Measurements from ENCODE around the gene NDUFA11.
"Not testable (repeated sequence)": the region's sequence is repeated elsewhere in the genome, so short reads cannot be mapped to it uniquely, and the experiment has no call there.

The NDUFA11 gene

GRCh38 chr19:5884065-5884811 is 19.4 kb downstream of the NDUFA11 start:
- DNase-seq: not testable (repeated sequence)

- DNase-seq: not testable (repeated sequence)
These were observed 20.3 kb downstream of the NDUFA11 start for GRCh38 chr19:5883157-5883873.

- DNase-seq: no peak
These were observed 21.1 kb downstream of the NDUFA11 start for GRCh38 chr19:5882421-5882968.

DNA sequence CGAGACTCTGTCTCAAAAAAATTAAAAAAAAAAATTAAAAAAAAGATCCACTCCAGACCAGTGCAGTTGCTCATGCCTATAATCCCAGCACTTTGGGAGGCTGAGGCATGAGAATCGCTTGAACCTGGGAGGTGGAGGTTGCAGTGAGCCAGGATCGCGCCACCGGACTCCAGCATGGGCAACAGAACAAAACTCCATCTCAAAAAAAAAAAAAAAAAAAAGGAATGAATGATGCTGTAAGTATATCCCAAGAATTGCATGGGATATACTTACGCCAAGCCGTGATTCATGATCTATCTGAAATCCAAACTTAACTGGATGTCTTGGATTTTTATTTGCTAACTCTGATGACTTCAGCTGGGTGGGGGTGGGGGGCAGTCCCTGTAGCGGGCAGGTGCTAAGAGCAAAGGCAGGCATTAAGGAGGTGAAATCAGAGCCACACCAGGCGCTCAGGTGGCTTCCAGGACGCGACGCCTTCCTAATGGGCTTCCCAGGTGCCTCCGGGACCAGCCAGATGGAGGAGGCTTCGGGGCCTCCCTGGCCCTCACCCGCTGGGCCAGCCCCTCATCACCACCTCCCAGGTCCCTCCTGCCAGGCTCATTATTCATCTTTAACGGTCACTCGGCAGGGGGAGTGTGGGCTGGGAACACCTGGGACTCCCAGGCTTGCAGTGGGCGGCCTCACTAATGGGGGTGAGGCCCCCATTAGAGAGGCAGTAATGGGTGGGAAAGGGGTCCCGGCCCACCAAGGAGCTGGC is 21.9 kb downstream of the NDUFA11 start:
- no peak for DNase-seq

- no peak for DNase-seq
These were observed 22.9 kb downstream of the NDUFA11 start for GRCh38 chr19:5880604-5881078.

- DNase-seq: no peak
These were observed 23.4 kb downstream of the NDUFA11 start for GRCh38 chr19:5880196-5880595.

DNA sequence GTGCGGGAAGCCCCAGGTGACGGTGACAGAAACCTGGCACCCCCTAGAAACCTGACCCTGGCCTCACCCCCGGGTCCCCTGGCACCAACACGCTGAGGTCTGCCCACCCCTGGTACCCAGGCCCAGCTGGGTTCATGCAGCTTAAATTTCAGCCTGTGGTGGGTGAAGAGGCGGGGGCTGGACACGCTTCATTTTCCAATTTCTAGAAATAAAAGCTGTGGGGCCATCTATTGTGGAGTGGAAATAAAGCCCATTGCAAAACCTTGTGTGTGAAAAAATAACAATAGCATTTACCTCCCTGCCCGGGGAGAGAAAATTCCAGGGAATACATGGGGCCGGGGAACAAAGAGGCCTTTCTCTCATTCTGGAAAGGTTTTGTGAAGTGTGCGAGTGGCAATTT is 25.7 kb downstream of the NDUFA11 start:
- DNase-seq: no peak

GRCh38 chr19:5877427-5877826 is 26.2 kb downstream of the NDUFA11 start:
- DNase-seq: no peak

DNA sequence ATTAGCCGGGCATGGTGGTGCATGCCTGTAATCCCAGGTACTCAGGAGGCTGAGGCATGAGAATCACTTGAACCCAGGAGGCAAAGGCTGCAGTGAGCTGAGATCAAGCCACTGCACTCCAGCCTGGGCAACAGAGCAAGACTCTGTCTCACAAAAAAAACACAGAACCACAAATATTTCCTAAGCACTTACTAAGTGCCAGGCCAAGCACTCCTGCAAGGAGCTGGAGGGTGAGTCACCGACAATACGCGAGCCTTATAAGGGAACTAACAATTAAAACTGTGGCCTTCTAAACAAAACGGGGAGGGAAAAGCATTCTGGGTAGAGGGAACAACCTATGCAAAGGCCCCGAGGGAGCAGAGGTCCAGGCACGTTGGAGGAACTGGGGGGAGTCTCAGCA is 29.1 kb downstream of the NDUFA11 start:
- not testable (repeated sequence) for DNase-seq

- DNase-seq: no peak
These were observed 29.9 kb downstream of the NDUFA11 start for GRCh38 chr19:5873617-5874199.

DNA sequence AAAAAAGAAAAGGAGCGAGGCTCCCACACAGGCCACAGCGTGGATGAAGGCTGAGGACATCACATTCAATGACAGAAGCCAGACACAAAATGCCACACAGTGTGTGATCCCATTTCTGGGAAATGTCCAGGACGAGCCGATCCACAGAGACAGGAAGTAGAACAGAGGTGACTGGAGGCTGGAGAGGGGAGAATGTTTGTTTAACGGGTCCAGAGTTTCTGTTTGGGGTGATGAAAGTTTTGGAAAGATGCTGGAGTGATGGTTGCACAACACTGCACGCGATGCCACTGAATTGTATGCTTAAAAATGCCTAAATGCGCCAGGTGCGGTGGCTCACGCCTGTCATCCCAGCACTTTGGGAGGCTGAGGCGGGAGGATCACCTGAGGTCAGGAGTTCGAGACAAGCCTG is 32.6 kb downstream of the NDUFA11 start:
- no peak for DNase-seq

- no peak for DNase-seq
These were observed 36.1 kb downstream of the NDUFA11 start for GRCh38 chr19:5867201-5868136.

GRCh38 chr19:5865772-5866171 is 37.8 kb downstream of the NDUFA11 start:
- DNase-seq: no peak

- no peak for DNase-seq
These were observed 38.7 kb downstream of the NDUFA11 start for GRCh38 chr19:5864725-5865486.

GRCh38 chr19:5864013-5864720 is 39.4 kb downstream of the NDUFA11 start:
- DNase-seq: no peak

DNA sequence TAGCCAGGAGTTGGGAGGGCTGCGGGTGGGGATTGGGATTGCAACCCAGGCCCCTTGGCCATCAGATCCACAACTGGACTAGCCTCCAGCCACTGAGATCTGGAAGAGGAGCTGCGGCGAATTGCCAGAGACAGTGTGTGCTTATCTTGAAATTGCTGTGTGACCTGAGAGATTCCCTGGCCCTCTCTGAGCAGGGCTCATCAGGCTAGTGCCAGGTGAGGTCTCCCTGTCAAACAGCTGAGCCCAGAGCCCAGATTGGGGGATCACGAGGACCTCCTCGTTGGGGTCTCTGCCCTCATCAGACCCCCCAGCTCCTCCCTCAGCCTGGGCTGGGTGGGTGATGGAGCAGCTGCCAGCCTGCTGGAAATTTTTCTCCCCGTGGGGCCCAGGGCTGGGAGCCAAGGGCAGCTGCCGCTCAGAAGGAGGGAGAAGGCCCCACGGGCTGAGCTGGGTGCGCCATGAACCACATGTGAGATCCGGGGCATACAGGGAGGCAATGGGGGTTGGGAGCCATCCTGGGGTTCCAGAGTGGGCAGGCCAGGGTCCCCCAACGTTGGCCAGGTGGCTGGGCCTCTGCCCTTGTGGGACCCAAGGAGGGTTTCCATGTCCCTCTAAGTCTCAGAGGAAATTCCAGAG is 40.4 kb downstream of the NDUFA11 start:
- DNase-seq: no peak

DNA sequence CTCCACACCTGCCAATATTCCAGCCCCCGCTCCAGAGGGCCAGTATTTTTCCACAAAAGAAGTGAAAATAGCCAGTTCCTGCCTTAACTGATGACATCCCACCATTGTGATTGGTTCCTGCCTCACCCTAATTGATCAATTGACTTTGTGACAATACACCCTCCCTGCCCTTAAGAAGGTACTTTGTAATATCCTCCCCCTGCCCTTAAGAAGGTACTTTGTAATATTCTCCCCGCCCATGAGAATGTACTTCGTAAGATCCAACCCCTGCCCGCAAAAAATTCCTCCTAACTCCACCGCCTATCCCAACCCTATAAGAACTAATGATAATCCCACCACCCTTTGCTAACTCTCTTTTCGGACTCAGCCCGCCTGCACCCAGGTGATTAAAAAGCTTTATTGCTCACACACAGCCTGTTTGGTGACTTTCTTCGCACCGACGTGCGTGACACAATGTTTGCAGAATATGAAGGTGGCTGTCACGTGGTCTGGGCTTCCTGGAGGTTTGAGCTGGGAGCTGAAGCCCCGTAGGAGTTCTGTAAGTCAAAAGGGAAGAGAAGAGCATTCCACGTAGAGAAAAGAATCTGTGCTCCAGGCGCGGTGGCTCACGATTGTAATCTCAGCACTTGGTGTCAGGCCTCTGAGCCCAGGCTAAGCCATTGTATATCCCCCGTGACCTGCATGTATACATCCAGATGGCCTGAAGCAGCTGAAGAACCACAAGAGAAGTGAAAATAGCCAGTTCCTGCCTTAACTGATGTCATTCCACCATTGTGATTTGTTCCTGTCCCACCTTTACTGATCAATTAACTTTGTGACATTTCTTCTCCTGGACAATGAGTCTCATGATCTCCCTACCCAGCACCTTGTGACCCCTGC is 46.1 kb downstream of the NDUFA11 start:
- DNase-seq: no peak

GRCh38 chr19:5855151-5855550 is 48.4 kb downstream of the NDUFA11 start:
- not testable (repeated sequence) for DNase-seq

DNA sequence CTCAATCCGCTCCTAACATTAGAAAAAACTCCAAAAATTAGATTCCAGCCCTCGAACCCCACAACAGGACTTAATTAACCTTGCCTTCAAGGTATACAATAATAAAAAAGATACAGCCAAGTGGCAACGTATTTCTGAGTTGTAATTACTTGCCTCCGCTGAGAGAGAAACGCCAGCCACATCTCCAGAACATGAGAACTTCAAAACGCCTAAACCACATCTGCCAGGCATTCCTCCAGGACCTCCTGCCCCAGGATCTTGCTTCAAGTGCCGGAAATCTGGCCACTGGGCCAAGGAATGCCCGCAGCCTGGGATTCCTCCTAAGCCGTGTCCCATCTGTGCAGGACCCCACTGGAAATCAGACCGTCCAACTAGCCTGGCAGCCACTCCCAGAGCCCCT is 49.5 kb downstream of the NDUFA11 start:
- DNase-seq: not testable (repeated sequence)

Data from NCI-H1930 (cell line).